ENCODE data around the gene PFDN2. TPM values are rescaled to one million over a fixed set of nuclear protein-coding genes. Genes with fewer than 3 reads are reported as not detected.

The PFDN2 gene
- total RNA-seq, 1 experiment from 2014 or later: 98.6 TPM

DNA sequence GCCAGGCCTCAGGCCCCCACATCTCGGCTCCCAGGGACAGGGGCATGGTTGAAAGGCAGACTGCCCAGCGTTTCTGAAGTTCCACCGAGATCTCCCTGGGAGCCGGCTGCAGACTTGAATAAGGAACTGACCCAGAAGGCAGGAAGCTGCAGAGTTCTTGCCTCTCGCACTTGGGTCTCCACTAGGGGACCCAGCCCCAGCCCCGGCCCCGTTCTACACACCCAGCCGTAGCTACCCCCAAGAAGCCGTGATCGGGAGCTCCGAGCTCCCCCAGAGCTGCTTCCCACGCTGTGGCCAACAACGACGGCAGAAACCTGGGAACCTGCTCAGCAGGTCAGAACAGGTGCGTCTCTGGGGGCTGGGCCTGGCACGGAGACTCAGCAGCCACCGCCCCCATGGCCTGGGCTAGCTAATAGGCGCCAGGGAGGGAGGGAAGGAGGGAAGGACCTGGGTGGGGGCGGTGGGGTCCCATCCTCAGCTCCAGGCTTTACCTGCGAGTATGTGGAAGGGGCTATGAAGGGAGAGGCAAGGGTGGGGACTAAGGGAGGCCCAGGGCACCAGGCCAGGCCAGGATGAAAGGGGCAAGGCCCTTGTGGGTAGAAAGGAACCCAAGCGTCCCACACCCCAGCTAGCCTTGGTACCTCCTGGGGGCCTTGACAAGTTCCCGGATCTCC is 28.4 kb downstream of the PFDN2 start, which contains the start of gene NECTIN4:
NECTIN4 (minus strand) TSS at position 308 of the 674 bp plus-strand sequence; CDS start at position 46, 262 bp downstream.
- H3K36me3 ChIP-seq (ENCODE audit: control insufficient read depth, insufficient read depth, low read length): no peaks in the 10 kb centered on the region
- H3K4me3 ChIP-seq (ENCODE audit: low read depth in 2 of 2, low read length in 2 of 2): no peak within 1 kb of the TSS
- no peaks in the 10 kb centered on the region for H3K4me1 ChIP-seq (ENCODE audit: control insufficient read depth, insufficient read depth, low read length)
- no peak within 1 kb of the TSS for H3K27ac ChIP-seq (ENCODE audit: low read length)
- POLR2A ChIA-PET: no interaction called here
- ATAC-seq (no peak), DNase-seq (ENCODE audit: low read depth, low spot score) (no peak)
- H3K27me3 ChIP-seq (ENCODE audit: control insufficient read depth, insufficient read depth, low read length): no peaks in the 10 kb centered on the region
- CTCF ChIA-PET: interaction anchor here (0.5 to 0.7 kb wide), 2 partner anchors 38 to 92 kb away, joined by 3 read pairs; no protein-coding TSS in a partner anchor
- intact Hi-C loops (cut with micrococcal nuclease; ENCODE audit: unreplicated experiment) (no loop called here), in situ Hi-C loops (cut with HindIII; ENCODE audit: low pct_unique_long_range_greater_than_20kb, low sequenced_read_pairs) (no loop called here)
- H3K9me3 ChIP-seq (ENCODE audit: control insufficient read depth, insufficient read depth, low read depth, low read length): no peaks in the 10 kb centered on the region
- TF ChIP-seq SIN3A (IDR thresholded peaks at IDR 0.05; ENCODE audit: borderline replicate concordance, insufficient read depth, low read depth, low read length): no peak
- no peak for TF ChIP-seq POLR2AphosphoS5 (IDR thresholded peaks at IDR 0.05; ENCODE audit: low read depth, low read length)
- BruUV-seq (replicated peaks): no TSS peak

DNA sequence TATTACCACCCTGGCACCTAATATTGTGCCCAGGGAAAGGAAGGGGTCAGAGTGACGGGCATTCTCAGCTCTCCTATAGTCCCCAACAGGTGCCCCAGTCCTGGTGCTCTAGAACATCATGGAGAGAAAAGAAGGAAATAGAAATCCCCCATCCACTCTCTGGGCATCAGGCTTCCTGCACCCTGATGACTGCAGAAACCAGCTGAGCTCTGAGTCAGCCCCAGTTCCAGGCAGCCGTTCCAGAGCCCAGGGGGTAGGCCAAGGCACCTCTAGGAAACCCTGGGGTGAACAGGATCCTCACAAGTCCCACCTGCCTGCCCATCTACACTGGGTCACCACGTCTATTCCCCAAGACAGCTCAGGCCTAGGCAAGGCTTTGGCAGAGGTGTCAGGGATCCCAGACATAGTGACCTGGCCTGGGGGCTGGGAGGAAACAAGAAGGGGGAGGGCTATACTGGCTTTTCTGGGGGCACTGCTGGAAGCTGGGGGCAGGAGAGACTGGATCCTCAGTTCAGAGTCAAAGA is 29.2 kb downstream of the PFDN2 start:
- Histone ChIP-seq H3K9me3 (ENCODE audit: control insufficient read depth, insufficient read depth, low read depth, low read length) (no peaks in the 10 kb centered on the region), H3K27me3 (ENCODE audit: control insufficient read depth, insufficient read depth, low read length) (no peaks in the 10 kb centered on the region), H3K4me1 (ENCODE audit: control insufficient read depth, insufficient read depth, low read length) (no peaks in the 10 kb centered on the region), H3K36me3 (ENCODE audit: control insufficient read depth, insufficient read depth, low read length) (no peaks in the 10 kb centered on the region), H3K27ac (ENCODE audit: low read length) (no peak overlapping the region), H3K4me3 (ENCODE audit: low read depth in 2 of 2, low read length in 2 of 2) (no peak overlapping the region)
- TF ChIP-seq POLR2AphosphoS5 (IDR thresholded peaks at IDR 0.05; ENCODE audit: low read depth, low read length) (no peak), SIN3A (IDR thresholded peaks at IDR 0.05; ENCODE audit: borderline replicate concordance, insufficient read depth, low read depth, low read length) (no peak), TCF7L2 (IDR thresholded peaks at IDR 0.05; ENCODE audit: low read depth, low read length) (no peak)
- TF ChIP-seq, protein P1, sequence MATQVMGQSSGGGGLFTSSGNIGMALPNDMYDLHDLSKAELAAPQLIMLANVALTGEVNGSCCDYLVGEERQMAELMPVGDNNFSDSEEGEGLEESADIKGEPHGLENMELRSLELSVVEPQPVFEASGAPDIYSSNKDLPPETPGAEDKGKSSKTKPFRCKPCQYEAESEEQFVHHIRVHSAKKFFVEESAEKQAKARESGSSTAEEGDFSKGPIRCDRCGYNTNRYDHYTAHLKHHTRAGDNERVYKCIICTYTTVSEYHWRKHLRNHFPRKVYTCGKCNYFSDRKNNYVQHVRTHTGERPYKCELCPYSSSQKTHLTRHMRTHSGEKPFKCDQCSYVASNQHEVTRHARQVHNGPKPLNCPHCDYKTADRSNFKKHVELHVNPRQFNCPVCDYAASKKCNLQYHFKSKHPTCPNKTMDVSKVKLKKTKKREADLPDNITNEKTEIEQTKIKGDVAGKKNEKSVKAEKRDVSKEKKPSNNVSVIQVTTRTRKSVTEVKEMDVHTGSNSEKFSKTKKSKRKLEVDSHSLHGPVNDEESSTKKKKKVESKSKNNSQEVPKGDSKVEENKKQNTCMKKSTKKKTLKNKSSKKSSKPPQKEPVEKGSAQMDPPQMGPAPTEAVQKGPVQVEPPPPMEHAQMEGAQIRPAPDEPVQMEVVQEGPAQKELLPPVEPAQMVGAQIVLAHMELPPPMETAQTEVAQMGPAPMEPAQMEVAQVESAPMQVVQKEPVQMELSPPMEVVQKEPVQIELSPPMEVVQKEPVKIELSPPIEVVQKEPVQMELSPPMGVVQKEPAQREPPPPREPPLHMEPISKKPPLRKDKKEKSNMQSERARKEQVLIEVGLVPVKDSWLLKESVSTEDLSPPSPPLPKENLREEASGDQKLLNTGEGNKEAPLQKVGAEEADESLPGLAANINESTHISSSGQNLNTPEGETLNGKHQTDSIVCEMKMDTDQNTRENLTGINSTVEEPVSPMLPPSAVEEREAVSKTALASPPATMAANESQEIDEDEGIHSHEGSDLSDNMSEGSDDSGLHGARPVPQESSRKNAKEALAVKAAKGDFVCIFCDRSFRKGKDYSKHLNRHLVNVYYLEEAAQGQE (IDR thresholded peaks at IDR 0.05; ENCODE audit: insufficient read depth in 1 of 2, low read depth in 2 of 2, low read length in 1 of 2): no peak
- TF ChIP-seq, protein P2, sequence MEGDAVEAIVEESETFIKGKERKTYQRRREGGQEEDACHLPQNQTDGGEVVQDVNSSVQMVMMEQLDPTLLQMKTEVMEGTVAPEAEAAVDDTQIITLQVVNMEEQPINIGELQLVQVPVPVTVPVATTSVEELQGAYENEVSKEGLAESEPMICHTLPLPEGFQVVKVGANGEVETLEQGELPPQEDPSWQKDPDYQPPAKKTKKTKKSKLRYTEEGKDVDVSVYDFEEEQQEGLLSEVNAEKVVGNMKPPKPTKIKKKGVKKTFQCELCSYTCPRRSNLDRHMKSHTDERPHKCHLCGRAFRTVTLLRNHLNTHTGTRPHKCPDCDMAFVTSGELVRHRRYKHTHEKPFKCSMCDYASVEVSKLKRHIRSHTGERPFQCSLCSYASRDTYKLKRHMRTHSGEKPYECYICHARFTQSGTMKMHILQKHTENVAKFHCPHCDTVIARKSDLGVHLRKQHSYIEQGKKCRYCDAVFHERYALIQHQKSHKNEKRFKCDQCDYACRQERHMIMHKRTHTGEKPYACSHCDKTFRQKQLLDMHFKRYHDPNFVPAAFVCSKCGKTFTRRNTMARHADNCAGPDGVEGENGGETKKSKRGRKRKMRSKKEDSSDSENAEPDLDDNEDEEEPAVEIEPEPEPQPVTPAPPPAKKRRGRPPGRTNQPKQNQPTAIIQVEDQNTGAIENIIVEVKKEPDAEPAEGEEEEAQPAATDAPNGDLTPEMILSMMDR (IDR thresholded peaks at IDR 0.05): no peak
- in situ Hi-C loops (cut with HindIII; ENCODE audit: low pct_unique_long_range_greater_than_20kb, low sequenced_read_pairs): no loop called here
- ATAC-seq (no peak), DNase-seq (ENCODE audit: low read depth, low spot score) (no peak)
- POLR2A ChIA-PET: no interaction called here
- BruUV-seq (replicated peaks): no TSS peak
- intact Hi-C loops (cut with micrococcal nuclease; ENCODE audit: unreplicated experiment): no loop called here
- CTCF ChIA-PET: interaction anchor here (0.5 kb wide), 1 partner anchor 91 kb away, joined by 3 read pairs; no protein-coding TSS in a partner anchor

DNA sequence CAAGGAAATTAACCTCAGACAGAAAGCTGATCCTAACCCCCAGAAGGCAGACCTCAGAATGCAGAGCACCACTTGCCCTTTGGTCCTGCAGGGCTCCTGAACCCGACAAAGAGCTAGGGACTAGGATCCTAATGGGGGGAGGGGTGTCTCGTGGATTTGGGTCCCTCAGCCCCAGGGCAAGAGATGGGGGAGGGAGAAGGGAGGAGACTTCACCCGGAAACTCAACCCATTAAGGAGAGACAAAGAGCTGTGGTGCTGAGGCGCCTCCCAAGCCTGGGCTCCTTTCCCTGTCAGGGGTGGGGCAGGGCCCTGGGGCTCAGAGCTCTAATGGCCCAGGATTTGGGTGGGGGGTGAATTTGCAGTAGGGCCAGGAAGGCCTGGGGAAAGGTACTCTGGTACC is 31.4 kb downstream of the PFDN2 start:
- no peak for ATAC-seq
- CTCF ChIA-PET: no interaction called here
- no peak overlapping the region for H3K4me3 ChIP-seq (ENCODE audit: low read depth in 2 of 2, low read length in 2 of 2)
- POLR2A ChIA-PET: interaction anchor here (0.6 to 0.7 kb wide), 2 partner anchors 35 to 638 kb away, joined by 3 to 4 read pairs; no protein-coding TSS in a partner anchor
- intact Hi-C loops (cut with micrococcal nuclease; ENCODE audit: unreplicated experiment) (no loop called here), in situ Hi-C loops (cut with HindIII; ENCODE audit: low pct_unique_long_range_greater_than_20kb, low sequenced_read_pairs) (no loop called here)
- no peak for DNase-seq (ENCODE audit: low read depth, low spot score)
- no peak for TF ChIP-seq TCF7L2 (IDR thresholded peaks at IDR 0.05; ENCODE audit: low read depth, low read length)
- TF ChIP-seq, protein P1 (IDR thresholded peaks at IDR 0.05; ENCODE audit: insufficient read depth in 1 of 2, low read depth in 2 of 2, low read length in 1 of 2): no peak
- H3K9me3 ChIP-seq (ENCODE audit: control insufficient read depth, insufficient read depth, low read depth, low read length): no peaks in the 10 kb centered on the region
- no TSS peak for BruUV-seq (replicated peaks)
- H3K27me3 ChIP-seq (ENCODE audit: control insufficient read depth, insufficient read depth, low read length): no peaks in the 10 kb centered on the region
- no peaks in the 10 kb centered on the region for H3K36me3 ChIP-seq (ENCODE audit: control insufficient read depth, insufficient read depth, low read length)
- no peak overlapping the region for H3K27ac ChIP-seq (ENCODE audit: low read length)
- peaks cover 4% of the 10 kb centered on the region; the same call in 1 of the 2 replicates for H3K4me1 ChIP-seq (ENCODE audit: control insufficient read depth, insufficient read depth, low read length)
